CD4-positive, alpha-beta T cell treated with Interleukin-4 for 4 hours (primary cell): ENCODE data around the gene KCNK5.

ENCODE experiments used
- DNase-seq: peaks from one replicate; pipeline ENCODE4 v3.0.0-alpha.2; 2020

Gene KCNK5

DNA sequence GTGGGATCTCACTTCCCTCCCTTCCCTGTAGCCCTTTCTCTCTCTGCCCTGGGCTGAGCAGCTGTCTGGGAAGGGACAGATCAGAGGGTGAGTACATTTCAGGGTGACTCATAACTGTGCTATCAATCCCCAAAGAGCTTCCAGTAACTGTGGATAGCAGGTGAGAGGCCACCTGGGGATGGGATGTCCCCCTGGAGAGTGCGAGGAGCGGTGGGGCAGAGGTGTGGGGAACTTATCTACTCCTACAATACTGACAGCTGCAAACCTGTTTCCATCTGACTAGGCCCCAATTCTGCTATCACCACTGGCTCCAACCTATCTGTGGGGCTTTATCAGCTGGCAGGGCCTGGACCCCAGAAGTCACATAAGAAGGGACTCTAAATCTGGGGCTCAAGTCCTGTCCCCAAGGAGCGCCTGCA, 32.6 kb downstream of the KCNK5 start:
- DNase-seq, result no peak

DNA sequence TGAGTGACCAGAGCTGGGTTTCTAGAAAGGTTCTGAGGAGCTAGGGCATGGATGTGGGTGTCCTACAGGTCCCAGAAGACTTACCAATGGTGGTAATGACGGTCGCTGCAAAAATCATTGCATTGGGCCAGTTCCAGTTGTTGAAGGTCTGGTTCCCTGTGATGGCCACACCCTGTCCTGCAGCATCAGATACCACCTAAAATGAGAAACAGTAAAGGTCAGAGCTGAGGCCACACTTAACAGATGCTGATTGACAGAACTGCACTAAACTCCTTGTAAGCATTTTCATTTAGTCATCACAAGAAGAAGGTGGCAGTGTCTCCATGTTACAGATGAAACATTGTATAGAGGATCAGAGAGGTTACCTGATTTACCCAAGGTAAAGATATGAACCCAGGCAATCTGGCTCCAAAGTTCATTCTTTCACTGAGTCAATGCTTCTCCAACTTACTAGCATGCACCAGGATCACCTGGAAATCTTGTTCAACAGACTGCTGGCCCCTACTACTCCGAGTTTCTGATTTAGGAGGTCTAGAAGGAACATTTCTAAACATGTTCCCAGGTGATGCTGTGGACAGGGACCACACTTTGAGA, 33.4 kb downstream of the KCNK5 start:
- no peak for DNase-seq

DNA sequence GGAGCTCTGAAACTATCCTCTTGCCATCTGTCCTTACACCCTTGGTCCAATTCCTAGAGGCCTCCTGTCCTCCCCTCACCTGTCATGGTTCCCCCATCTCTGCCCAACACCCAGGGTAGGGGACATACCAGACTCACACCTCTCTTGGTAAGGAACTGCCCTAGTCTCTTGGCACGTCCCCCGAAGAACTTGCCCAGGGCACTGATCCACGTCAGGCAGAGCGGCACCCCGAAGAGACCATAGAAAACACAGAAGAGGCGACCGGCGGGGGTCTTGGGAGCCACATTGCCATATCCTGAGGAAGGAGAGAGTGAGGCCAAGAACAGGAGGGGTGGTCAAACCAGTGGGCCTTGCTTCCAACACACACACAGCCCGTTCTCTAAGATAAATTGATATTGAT, 34.8 kb downstream of the KCNK5 start:
- DNase-seq, result no peak

DNA sequence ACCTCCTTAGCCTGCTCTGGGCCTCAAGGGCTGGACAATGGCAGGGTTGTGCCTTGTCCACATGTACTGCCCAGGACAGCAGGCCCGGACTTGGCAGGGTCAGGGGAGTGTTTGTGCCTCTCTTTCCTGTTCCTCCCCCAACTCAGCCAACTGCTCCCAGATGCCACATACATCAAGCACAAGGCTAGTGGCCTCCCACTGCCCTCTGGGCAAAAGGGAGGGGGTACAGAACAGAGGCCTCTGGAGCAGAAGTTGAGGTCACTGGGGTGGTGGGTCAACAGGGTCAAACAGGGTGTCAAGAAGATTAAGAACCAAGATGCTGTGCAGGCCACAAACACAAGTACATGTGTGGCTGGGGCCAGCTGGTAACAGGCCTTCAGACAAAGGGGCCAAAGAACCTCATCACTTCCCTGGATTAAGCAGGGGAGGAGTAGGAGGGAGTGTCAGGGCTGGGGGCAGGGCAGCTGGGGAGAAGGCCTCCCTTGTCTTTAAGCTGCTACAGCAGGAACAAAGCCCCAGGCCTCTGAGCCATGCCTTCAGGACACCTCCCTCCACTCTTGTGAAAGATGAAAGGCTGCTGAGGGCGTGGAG, 36.0 kb downstream of the KCNK5 start:
- no peak for DNase-seq

GRCh38 chr6:39192736-39193135, 36.5 kb downstream of the KCNK5 start:
- no peak for DNase-seq

DNA sequence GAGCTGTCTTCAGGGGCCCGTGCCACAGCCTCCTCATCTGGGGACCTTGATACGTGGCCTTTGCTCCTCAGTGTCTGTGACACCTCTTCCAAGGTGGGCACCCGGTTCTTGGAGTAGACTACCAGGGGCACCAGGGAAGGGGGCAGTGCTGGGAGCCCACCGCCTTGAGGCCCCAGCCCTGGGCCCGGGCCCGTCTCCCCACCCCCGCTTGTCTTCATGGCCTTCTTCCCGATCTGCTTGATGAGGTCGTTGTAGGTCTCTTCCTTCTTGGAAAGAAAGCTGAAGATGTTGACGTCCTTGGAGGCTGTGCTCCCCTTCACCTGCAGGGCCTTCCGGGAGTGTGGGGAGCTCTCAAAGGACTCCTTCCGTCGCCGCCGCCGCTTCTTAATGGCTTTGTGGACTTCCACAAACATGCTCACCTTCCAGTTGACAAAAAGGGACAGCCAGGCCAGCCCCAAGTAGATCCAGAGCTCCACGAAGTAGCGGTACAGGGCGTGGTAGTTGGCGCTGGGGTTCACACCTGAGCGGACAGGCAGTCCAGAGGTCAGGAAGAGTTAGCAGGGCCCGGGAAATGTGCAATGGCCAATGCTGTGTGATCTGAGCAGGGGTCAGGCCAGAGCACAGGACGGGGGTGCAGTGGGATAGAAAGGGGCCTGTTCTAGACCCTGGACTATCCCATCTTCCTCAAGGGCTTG, 37.9 kb downstream of the KCNK5 start:
- no peak for DNase-seq

- no peak for DNase-seq
Observed at GRCh38 chr6:39190545-39191235, 38.6 kb downstream of the KCNK5 start.

- DNase-seq, result no peak
Observed at GRCh38 chr6:39189915-39190544, 39.2 kb downstream of the KCNK5 start.

GRCh38 chr6:39189131-39189530, 40.1 kb downstream of the KCNK5 start:
- DNase-seq, result no peak

DNA sequence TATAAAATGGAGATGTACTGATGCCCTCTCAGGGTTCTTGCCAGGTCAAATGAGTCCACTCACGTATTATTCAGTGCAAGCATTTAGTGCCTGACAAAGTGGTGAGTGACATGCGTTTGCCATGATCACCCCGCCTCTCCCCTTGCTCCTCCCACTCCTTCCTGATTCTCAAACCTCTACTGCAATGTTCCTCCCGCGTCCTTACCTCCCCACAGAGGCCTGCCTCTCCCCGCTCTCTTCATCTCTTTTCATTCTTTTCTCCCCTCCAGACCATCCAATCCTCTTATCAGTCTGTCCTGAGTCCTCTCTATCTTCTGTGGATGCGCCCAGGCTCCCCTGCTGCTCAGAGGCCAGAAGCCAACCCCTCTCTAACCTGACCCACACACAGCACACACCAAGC, 40.7 kb downstream of the KCNK5 start:
- no peak for DNase-seq

GRCh38 chr6:39188098-39188450, 41.2 kb downstream of the KCNK5 start:
- no peak for DNase-seq

DNA sequence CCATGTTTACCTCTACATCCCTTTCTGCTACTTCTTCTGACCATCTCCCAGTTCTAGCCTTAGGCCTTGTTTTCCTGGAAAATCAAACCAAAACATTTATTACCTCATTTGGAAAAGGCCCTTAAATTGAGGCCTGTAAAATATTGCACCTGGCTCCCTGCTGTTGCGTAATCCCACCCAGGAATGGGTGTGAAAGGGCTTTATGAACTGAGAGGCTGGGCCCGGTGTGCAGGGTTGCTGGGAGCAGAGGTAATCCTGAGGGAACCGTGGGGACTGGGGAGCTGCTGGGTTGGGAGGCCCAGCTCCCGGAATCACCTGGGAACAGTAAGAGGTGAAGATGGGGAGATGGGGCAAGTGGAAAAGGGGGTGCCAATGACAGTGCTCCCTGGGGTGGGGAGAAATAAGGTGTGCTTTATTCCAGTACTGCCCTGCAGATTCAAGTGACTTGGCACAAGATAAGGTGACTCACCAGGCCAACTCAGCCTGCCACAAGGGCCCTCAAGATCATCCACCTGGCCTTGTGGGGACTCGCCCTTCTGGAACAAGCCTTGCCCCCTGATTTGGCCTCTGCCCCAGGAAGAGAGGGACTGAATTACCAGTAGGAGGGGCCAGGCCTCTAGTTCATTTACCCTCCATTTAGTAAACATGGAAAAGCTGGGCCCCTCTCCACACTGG, 44.2 kb downstream of the KCNK5 start:
- DNase-seq, result no peak

GRCh38 chr6:39182604-39183003, 46.7 kb downstream of the KCNK5 start:
- DNase-seq, result no peak

DNA sequence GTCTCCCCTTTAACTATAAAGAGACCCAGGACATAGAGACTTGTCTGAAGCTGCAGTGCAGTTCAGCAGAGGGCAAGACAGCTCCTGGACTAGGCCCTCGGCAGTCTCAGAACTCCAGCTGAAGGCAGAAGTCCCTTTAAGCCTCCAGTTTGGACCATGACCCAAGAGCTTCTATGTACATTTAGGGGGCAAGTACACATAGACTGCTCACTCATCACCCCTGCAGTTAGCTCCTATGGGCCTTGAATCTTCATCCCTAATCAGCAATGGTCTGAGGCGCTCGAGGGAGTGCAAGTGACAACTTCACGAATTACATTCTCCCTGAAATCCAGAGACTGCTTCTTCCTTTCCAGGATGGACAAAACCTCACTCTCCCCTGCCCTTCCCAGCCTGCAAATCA, 47.4 kb downstream of the KCNK5 start:
- DNase-seq, result no peak

GRCh38 chr6:39181333-39181732, 47.9 kb downstream of the KCNK5 start:
- no peak for DNase-seq

GRCh38 chr6:39178804-39179203, 50.5 kb downstream of the KCNK5 start:
- no peak for DNase-seq

DNA sequence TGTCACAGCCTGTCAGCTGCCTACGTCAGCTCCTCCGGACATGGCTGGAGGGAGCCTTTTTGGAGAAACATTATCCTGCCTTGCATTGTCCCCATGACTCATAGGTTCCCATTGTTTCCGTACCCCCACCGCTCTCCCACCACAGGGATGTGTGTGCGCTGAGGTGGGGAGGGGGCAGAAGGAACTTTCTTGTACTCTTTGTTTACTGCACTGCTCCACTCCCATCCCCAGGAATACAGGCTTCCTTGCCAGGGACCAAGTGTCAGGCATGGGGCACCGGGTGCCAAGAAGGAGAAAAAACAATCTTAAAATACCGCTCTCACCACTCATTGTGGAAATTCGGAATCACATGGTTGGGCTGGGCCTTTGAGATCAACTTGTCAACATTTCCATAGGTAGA, 51.0 kb downstream of the KCNK5 start:
- DNase-seq, result no peak

DNA sequence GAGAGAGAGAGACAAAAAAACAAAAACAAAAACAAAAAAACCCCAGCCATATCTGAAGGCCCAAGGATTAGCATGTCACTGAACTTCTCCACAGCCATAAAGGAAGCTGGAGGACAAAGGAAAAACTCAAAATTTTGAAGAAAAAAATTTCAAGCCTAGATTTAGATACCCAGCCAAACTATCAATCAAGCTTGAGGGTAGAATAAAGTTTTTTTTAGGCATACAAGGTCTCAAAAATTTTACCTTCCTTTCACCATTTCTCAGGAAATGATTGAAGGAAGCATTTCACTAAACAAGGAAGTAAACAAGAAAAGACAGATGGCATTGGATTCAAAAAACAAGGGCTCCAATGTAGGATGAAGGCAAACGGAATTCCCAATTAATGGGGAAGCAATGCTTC, 52.1 kb downstream of the KCNK5 start:
- DNase-seq, result no peak

GRCh38 chr6:39173270-39173669, 56.0 kb downstream of the KCNK5 start:
- DNase-seq, result no peak

GRCh38 chr6:39172377-39172757, 56.9 kb downstream of the KCNK5 start:
- DNase-seq, result no peak

GRCh38 chr6:39171489-39172376, 57.5 kb downstream of the KCNK5 start:
- no peak for DNase-seq

GRCh38 chr6:39170860-39171259, 58.4 kb downstream of the KCNK5 start:
- no peak for DNase-seq
